Liver (tissue), 9 donors: ENCODE measurements around the gene GPR132. TPM values are rescaled to one million over a fixed set of nuclear protein-coding genes. Genes with fewer than 3 reads are reported as not detected.

Experiments
- DNase-seq: peaks from one replicate; pipeline ENCODE4 v3.0.0-alpha.2; 2017; ENCODE audit warnings: low spot score
- H3K27ac ChIP-seq, 2 donors: one replicate each; pipeline ENCODE4 v1.7.0; 2013; ENCODE audit warnings: inconsistent platforms in 2 of 2, low read length in 2 of 2, control low read depth in 1 of 2, low read depth in 1 of 2, mild to moderate bottlenecking in 1 of 2
- H3K27me3 ChIP-seq, 4 donors: one replicate each; pipeline versions ENCODE4 v1.6.1 to v1.7.0; 2013; ENCODE audit warnings: low read length in 3 of 4, inconsistent platforms in 1 of 4, mild to moderate bottlenecking in 1 of 4, moderate library complexity in 1 of 4; ENCODE audit not compliant: control insufficient read depth in 4 of 4, insufficient read depth in 4 of 4
- H3K36me3 ChIP-seq, 4 donors: one replicate each; pipeline versions ENCODE4 v1.6.1 to v1.7.0; 2013; ENCODE audit warnings: low read length in 3 of 4, mild to moderate bottlenecking in 3 of 4, low read depth in 1 of 4, moderate library complexity in 1 of 4; ENCODE audit not compliant: control insufficient read depth in 4 of 4, insufficient read depth in 3 of 4
- H3K4me1 ChIP-seq, 4 donors: one replicate each; pipeline versions ENCODE4 v1.6.1 to v1.7.0; 2013; ENCODE audit warnings: low read length in 3 of 4, mild to moderate bottlenecking in 3 of 4, moderate library complexity in 1 of 4; ENCODE audit not compliant: control insufficient read depth in 4 of 4, insufficient read depth in 4 of 4
- H3K4me3 ChIP-seq, 3 donors: one replicate each; pipeline versions ENCODE4 v1.6.1 to v1.7.0; 2013; ENCODE audit warnings: low read length in 3 of 3, control low read depth in 1 of 3, low read depth in 1 of 3, mild to moderate bottlenecking in 1 of 3
- H3K9ac ChIP-seq, 2 donors: one replicate each; pipeline ENCODE4 v1.7.0; 2013; ENCODE audit warnings: low read length in 2 of 2, mild to moderate bottlenecking in 2 of 2, moderate library complexity in 2 of 2, control low read depth in 1 of 2, low read depth in 1 of 2
- H3K9me3 ChIP-seq, 4 donors: one replicate each; pipeline versions ENCODE4 v1.6.1 to v1.7.0; 2013; ENCODE audit warnings: low read length in 3 of 4; ENCODE audit not compliant: control insufficient read depth in 4 of 4
- CTCF ChIP-seq: fragments of 150-350 bp; IDR thresholded peaks from 2 replicates; pipeline ENCODE4 v1.5.1; 2017; ENCODE audit warnings: improper control_type of control experiment, low read depth, low read length; ENCODE audit not compliant: missing input control
- EGR1 ChIP-seq, 2 donors: IDR thresholded peaks; 2 replicates each; pipeline ENCODE4 v1.6.1; 2016 to 2018; ENCODE audit warnings: antibody characterized with exemption in 2 of 2, low read depth in 2 of 2
- FOXA1 ChIP-seq: IDR thresholded peaks from 2 replicates; pipeline ENCODE4 v1.6.1; 2016; ENCODE audit warnings: antibody characterized with exemption
- FOXA2 ChIP-seq: IDR thresholded peaks from 2 replicates; pipeline ENCODE4 v1.6.1; 2016; ENCODE audit warnings: antibody characterized with exemption
- GABPA ChIP-seq, 2 donors: IDR thresholded peaks in 1 of 2; conservative IDR thresholded peaks in 1 of 2; 2 replicates each; pipeline ENCODE4 v1.6.1; 2016; ENCODE audit warnings: antibody characterized with exemption in 2 of 2, mild to moderate bottlenecking in 1 of 2, moderate library complexity in 1 of 2
- HNF4A ChIP-seq, 2 donors: conservative IDR thresholded peaks; 2 replicates each; pipeline ENCODE4 v1.6.1; 2016; ENCODE audit warnings: antibody characterized with exemption in 2 of 2, mild to moderate bottlenecking in 2 of 2
- JUND ChIP-seq, 2 donors: IDR thresholded peaks; 2 replicates each; pipeline ENCODE4 v1.6.1; 2016; ENCODE audit warnings: antibody characterized with exemption in 2 of 2
- NR2F2 ChIP-seq: IDR thresholded peaks from 2 replicates; pipeline ENCODE4 v1.6.1; 2016; ENCODE audit warnings: antibody characterized with exemption
- RAD21 ChIP-seq, 2 donors: IDR thresholded peaks; 2 replicates each; pipeline ENCODE4 v1.6.1; 2016; ENCODE audit warnings: antibody characterized with exemption in 2 of 2, mild to moderate bottlenecking in 2 of 2
- RXRA ChIP-seq, 2 donors: IDR thresholded peaks; 2 replicates each; pipeline ENCODE4 v1.6.1; 2017 to 2018; ENCODE audit warnings: antibody characterized with exemption in 2 of 2, mild to moderate bottlenecking in 1 of 2
- TAF1 ChIP-seq: conservative IDR thresholded peaks from 2 replicates; pipeline ENCODE4 v1.6.1; 2016; ENCODE audit warnings: antibody characterized with exemption, mild to moderate bottlenecking
- YY1 ChIP-seq: IDR thresholded peaks from 2 replicates; pipeline ENCODE4 v1.6.1; 2016; ENCODE audit warnings: antibody characterized with exemption, mild to moderate bottlenecking
- whole genome bisulfite sequencing: extraction: QIAGEN DNeasy Blood & Tissue Kit; methylation state at CpG from one replicate; pipeline ENCODE4 v1.1.7; 2013; 5-methylcytosine and 5-hydroxymethylcytosine counted together
- polyA plus RNA-seq, 2 donors: library from polyadenylated mRNA; stranded (reverse) in 1 of 2; unstranded in 1 of 2; fragments of 200-250 nt in 1 of 2; fragments of >200 nt in 1 of 2; fragmentation: Nextera tagmentation in 1 of 2; extraction: Ambion mirVana in 1 of 2; gene quantifications; one replicate each; pipeline versions ENCODE4 v1.2.1 to v1.2.3, GENCODE V29; 2013 to 2015
- total RNA-seq, 2 donors: library from RNA; depleted of rRNA; stranded (reverse); fragments of >200 nt; gene quantifications; one replicate each; pipeline ENCODE4 v1.2.3, GENCODE V29; 2014
- TF ChIP-seq, protein P1 (sequence below): IDR thresholded peaks from 2 replicates; pipeline ENCODE4 v1.6.1; 2016; ENCODE audit warnings: antibody characterized with exemption
- TF ChIP-seq, protein P2 (sequence below): IDR thresholded peaks from 2 replicates; pipeline ENCODE4 v1.6.1; 2016; ENCODE audit warnings: antibody characterized with exemption
- TF ChIP-seq, protein P3 (sequence below): IDR thresholded peaks from 2 replicates; pipeline ENCODE4 v1.6.1; 2016; ENCODE audit warnings: antibody characterized with exemption
- TF ChIP-seq, protein P4 (sequence below): IDR thresholded peaks from 2 replicates; pipeline ENCODE4 v1.6.1; 2016; ENCODE audit warnings: antibody characterized with exemption, mild to moderate bottlenecking
- donor health status: healthy.
- donor health status: healthy.
- donor health status: healthy.
- donor health status: healthy.
- donor health status: healthy.

The GPR132 gene
- total and polyA plus RNA-seq, 4 donors: 0.32 to 1.2 (median 0.75) TPM

DNA sequence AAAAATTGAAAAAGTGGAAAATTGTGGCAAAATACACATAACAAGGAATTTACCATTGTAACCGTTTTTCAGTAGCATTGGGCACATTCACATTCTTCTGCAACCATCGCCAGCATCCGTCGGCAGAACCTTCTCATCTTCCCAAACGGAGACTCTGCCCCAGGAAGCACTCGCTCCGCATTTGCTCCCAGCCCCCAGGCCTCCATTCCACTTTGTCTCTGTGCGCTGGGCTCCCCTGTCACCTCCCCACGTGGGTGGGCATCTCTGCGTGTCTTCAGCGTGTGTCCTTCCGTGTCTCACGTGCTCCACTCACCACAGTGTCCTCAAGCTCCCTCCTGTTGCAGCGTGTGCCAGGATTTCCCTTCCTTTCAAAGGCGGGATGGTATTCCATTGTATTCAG lies 9.9 kb downstream of the GPR132 start (continued):
- TF ChIP-seq, protein P1, sequence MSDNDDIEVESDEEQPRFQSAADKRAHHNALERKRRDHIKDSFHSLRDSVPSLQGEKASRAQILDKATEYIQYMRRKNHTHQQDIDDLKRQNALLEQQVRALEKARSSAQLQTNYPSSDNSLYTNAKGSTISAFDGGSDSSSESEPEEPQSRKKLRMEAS: no peak
- TF ChIP-seq FOXA1: no peak
- TF ChIP-seq, protein P2, sequence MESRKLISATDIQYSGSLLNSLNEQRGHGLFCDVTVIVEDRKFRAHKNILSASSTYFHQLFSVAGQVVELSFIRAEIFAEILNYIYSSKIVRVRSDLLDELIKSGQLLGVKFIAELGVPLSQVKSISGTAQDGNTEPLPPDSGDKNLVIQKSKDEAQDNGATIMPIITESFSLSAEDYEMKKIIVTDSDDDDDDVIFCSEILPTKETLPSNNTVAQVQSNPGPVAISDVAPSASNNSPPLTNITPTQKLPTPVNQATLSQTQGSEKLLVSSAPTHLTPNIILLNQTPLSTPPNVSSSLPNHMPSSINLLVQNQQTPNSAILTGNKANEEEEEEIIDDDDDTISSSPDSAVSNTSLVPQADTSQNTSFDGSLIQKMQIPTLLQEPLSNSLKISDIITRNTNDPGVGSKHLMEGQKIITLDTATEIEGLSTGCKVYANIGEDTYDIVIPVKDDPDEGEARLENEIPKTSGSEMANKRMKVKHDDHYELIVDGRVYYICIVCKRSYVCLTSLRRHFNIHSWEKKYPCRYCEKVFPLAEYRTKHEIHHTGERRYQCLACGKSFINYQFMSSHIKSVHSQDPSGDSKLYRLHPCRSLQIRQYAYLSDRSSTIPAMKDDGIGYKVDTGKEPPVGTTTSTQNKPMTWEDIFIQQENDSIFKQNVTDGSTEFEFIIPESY: no peak

GRCh38 chr14:105053996-105054395 lies 11.2 kb downstream of the GPR132 start:
- H3K9me3 ChIP-seq: no peaks in the 10 kb centered on the region
- H3K9ac ChIP-seq: no peak overlapping the region
- H3K4me1 ChIP-seq: no peaks in the 10 kb centered on the region
- TF ChIP-seq RAD21 (IDR thresholded peaks at IDR 0.05): no peak
- TF ChIP-seq, protein P3, sequence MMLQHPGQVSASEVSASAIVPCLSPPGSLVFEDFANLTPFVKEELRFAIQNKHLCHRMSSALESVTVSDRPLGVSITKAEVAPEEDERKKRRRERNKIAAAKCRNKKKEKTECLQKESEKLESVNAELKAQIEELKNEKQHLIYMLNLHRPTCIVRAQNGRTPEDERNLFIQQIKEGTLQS: no peak
- TF ChIP-seq, protein P4, sequence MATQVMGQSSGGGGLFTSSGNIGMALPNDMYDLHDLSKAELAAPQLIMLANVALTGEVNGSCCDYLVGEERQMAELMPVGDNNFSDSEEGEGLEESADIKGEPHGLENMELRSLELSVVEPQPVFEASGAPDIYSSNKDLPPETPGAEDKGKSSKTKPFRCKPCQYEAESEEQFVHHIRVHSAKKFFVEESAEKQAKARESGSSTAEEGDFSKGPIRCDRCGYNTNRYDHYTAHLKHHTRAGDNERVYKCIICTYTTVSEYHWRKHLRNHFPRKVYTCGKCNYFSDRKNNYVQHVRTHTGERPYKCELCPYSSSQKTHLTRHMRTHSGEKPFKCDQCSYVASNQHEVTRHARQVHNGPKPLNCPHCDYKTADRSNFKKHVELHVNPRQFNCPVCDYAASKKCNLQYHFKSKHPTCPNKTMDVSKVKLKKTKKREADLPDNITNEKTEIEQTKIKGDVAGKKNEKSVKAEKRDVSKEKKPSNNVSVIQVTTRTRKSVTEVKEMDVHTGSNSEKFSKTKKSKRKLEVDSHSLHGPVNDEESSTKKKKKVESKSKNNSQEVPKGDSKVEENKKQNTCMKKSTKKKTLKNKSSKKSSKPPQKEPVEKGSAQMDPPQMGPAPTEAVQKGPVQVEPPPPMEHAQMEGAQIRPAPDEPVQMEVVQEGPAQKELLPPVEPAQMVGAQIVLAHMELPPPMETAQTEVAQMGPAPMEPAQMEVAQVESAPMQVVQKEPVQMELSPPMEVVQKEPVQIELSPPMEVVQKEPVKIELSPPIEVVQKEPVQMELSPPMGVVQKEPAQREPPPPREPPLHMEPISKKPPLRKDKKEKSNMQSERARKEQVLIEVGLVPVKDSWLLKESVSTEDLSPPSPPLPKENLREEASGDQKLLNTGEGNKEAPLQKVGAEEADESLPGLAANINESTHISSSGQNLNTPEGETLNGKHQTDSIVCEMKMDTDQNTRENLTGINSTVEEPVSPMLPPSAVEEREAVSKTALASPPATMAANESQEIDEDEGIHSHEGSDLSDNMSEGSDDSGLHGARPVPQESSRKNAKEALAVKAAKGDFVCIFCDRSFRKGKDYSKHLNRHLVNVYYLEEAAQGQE: no peak
- no peak for TF ChIP-seq YY1
- no peak for TF ChIP-seq TAF1
- TF ChIP-seq EGR1 (IDR thresholded peaks at IDR 0.05; ENCODE audit: low read depth in 2 of 2): no peak
- TF ChIP-seq RXRA (IDR thresholded peaks at IDR 0.05): no peak
- H3K27ac ChIP-seq: no peak overlapping the region
- 84% methylated on average over 15 of the region's 15 CpGs for WGBS
- no peak overlapping the region for H3K4me3 ChIP-seq
- no peak for DNase-seq
- no peaks in the 10 kb centered on the region for H3K36me3 ChIP-seq
- peaks cover 0 to 2% (median 0%) of the 10 kb centered on the region in 4 donors for H3K27me3 ChIP-seq

GRCh38 chr14:105053421-105053820 lies 11.8 kb downstream of the GPR132 start:
- no peaks in the 10 kb centered on the region for H3K36me3 ChIP-seq
- 84% methylated on average over 6 of the region's 6 CpGs for WGBS
- TF ChIP-seq JUND (IDR thresholded peaks at IDR 0.05) (no peak), RAD21 (IDR thresholded peaks at IDR 0.05) (no peak), EGR1 (IDR thresholded peaks at IDR 0.05; ENCODE audit: low read depth in 2 of 2) (no peak), CTCF (no peak), FOXA2 (no peak), NR2F2 (no peak), HNF4A (conservative IDR thresholded peaks at IDR 0.05) (no peak), TAF1 (no peak), RXRA (IDR thresholded peaks at IDR 0.05) (no peak), FOXA1 (no peak), GABPA (IDR thresholded peaks at IDR 0.05 in 1 of 2, conservative IDR thresholded peaks at IDR 0.05 in 1 of 2) (no peak)
- TF ChIP-seq, protein P1: no peak
- TF ChIP-seq, protein P3: no peak
- TF ChIP-seq, protein P4: no peak

More at GRCh38 chr14:105053421-105053820, 11.8 kb downstream of the GPR132 start:
- Histone ChIP-seq H3K27ac (no peak overlapping the region), H3K9ac (no peak overlapping the region), H3K27me3 (peaks cover 0 to 2% (median 0%) of the 10 kb centered on the region in 4 donors), H3K4me1 (no peaks in the 10 kb centered on the region), H3K4me3 (no peak overlapping the region), H3K9me3 (no peaks in the 10 kb centered on the region)
- no peak for DNase-seq
